HCT116 (cell line): Measurements from ENCODE around the gene PPP1CB. TPM values are rescaled to one million over a fixed set of nuclear protein-coding genes. Genes with fewer than 3 reads are reported as not detected.

Experiments used
- ATAC-seq: fragments of 200-7000 bp; cut with Tn5 transposase; 2 replicates; pipeline ENCODE4 v1.9.1; 2020; ENCODE audit warnings: mild to moderate bottlenecking, moderate library complexity
- BruUV-seq: library from RNA; stranded (reverse); fragments of 400-500 nt; replicated peaks from 2 replicates; lab custom pipeline; 2021; lab: Mats Ljungman, UMichigan
- CTCF ChIA-PET: fragments of 300-600 bp; sonication (Branson Sonifier 250); formaldehyde crosslinking; loops from one replicate; lab custom pipeline; 2021; ENCODE audit warnings: antibody characterized with exemption; lab: Charles Lee
- POLR2A ChIA-PET: fragments of 300-600, 350-600 bp; sonication (Branson Sonifier 250); formaldehyde crosslinking; loops from one replicate; lab custom pipeline; 2021; ENCODE audit warnings: antibody characterized with exemption; lab: Charles Lee
- RAD21 ChIA-PET, 2 experiments: fragments of 300-600 bp; sonication (Branson Sonifier 250); formaldehyde crosslinking; loops; one replicate each; lab custom pipeline; 2023; ENCODE audit warnings: low total read pairs in 2 of 2; ENCODE audit not compliant: uncharacterized antibody in 2 of 2, unreplicated experiment in 2 of 2, low non-redundant PET in 1 of 2; lab: Charles Lee
- DNase-seq: peaks from one replicate; pipeline ENCODE4 v3.0.0-alpha.2; 2010; ENCODE audit warnings: low read depth, low spot score
- H2AFZ ChIP-seq: fragments of 200-600 bp; shearing (Covaris generic), sonication (generic); 2 replicates; pipeline ENCODE4 v1.6.1; 2017; ENCODE audit warnings: low read depth, mixed run types, mixed read lengths, antibody characterized with exemption, low read length; ENCODE audit not compliant: poor library complexity, severe bottlenecking
- H3K27ac ChIP-seq: 2 replicates; pipeline ENCODE4 v1.5.1; 2012; ENCODE audit warnings: low read depth, low read length
- H3K27me3 ChIP-seq: fragments of 200-600 bp; sonication (generic); 2 replicates; pipeline ENCODE4 v1.6.1; 2016; ENCODE audit warnings: mixed run types, low read length, mixed read lengths; ENCODE audit not compliant: insufficient read depth
- H3K36me3 ChIP-seq, 2 experiments: fragments of 200-500 bp in 1 of 2; fragments of 200-600 bp in 1 of 2; sonication (Bioruptor generic) in 1 of 2; sonication (generic) in 1 of 2; 2 replicates each; pipeline versions ENCODE4 v1.5.1 to v1.6.1; 2014 to 2016; ENCODE audit warnings: low read length in 2 of 2, inconsistent platforms in 1 of 2, mixed read lengths in 1 of 2, mixed run types in 1 of 2; ENCODE audit not compliant: insufficient read depth in 2 of 2, control insufficient read depth in 1 of 2
- H3K4me1 ChIP-seq, 2 experiments: fragments of 200-600 bp in 1 of 2; sonication (generic) in 1 of 2; 2 replicates each; pipeline versions ENCODE4 v1.5.1 to v1.6.1; 2012 to 2017; ENCODE audit warnings: low read length in 2 of 2, inconsistent platforms in 1 of 2, mild to moderate bottlenecking in 1 of 2, mixed read lengths in 1 of 2, mixed run types in 1 of 2, moderate library complexity in 1 of 2; ENCODE audit not compliant: insufficient read depth in 2 of 2, control insufficient read depth in 1 of 2
- H3K4me2 ChIP-seq: fragments of 200-600 bp; sonication (generic); 2 replicates; pipeline ENCODE4 v1.6.1; 2017; ENCODE audit warnings: mixed run types, low read length, mixed read lengths
- H3K4me3 ChIP-seq, 2 experiments: fragments of 200-600 bp in 1 of 2; sonication (generic) in 1 of 2; replicated peaks in 1 of 2; 2 replicates each; pipeline ENCODE4 v1.5.1; 2011 to 2016; ENCODE audit warnings: low read length in 2 of 2, control low read depth in 1 of 2, low read depth in 1 of 2, mild to moderate bottlenecking in 1 of 2, mixed read lengths in 1 of 2, mixed run types in 1 of 2
- H3K79me2 ChIP-seq: fragments of 200-600 bp; sonication (generic); 2 replicates; pipeline ENCODE4 v1.6.1; 2017; ENCODE audit warnings: mild to moderate bottlenecking, mixed run types, low read length, moderate library complexity, mixed read lengths; ENCODE audit not compliant: insufficient read depth
- H3K9ac ChIP-seq: fragments of 200-600 bp; sonication (generic); 2 replicates; pipeline ENCODE4 v1.6.1; 2016; ENCODE audit warnings: low read length, mixed read lengths
- H3K9me2 ChIP-seq: fragments of 200-600 bp; sonication (generic), shearing (Covaris generic); 2 replicates; pipeline ENCODE4 v1.6.1; 2017; ENCODE audit warnings: mixed run types, mild to moderate bottlenecking, moderate library complexity; ENCODE audit not compliant: insufficient read depth
- H3K9me3 ChIP-seq, 2 experiments: fragments of 200-500 bp in 1 of 2; fragments of 200-600 bp in 1 of 2; sonication (Bioruptor generic) in 1 of 2; sonication (generic) in 1 of 2; 2 replicates each; pipeline ENCODE4 v1.6.1; 2014 to 2017; ENCODE audit warnings: low read length in 2 of 2, mixed read lengths in 2 of 2, inconsistent platforms in 1 of 2, low read depth in 1 of 2, mild to moderate bottlenecking in 1 of 2, mixed run types in 1 of 2, moderate library complexity in 1 of 2; ENCODE audit not compliant: control insufficient read depth in 1 of 2, insufficient read depth in 1 of 2
- H4K20me1 ChIP-seq: fragments of 200-600 bp; sonication (generic), shearing (Covaris generic); 2 replicates; pipeline ENCODE4 v1.6.1; 2017; ENCODE audit warnings: mixed run types, mild to moderate bottlenecking, moderate library complexity; ENCODE audit not compliant: insufficient read depth
- CEBPB ChIP-seq: IDR thresholded peaks from 2 replicates; pipeline ENCODE4 v1.6.1; 2012; ENCODE audit warnings: low read depth
- ELF1 ChIP-seq: IDR thresholded peaks from 2 replicates; pipeline ENCODE4 v1.6.1; 2012; ENCODE audit warnings: low read depth, borderline replicate concordance
- FOSL1 ChIP-seq: IDR thresholded peaks from 2 replicates; pipeline ENCODE4 v1.6.1; 2012; ENCODE audit warnings: low read depth
- RAD21 ChIP-seq: IDR thresholded peaks from 2 replicates; pipeline ENCODE4 v1.6.1; 2012; ENCODE audit warnings: low read depth, mild to moderate bottlenecking
- SIN3A ChIP-seq: IDR thresholded peaks from 2 replicates; pipeline ENCODE4 v1.6.1; 2012; ENCODE audit warnings: low read depth
- SP1 ChIP-seq: IDR thresholded peaks from 2 replicates; pipeline ENCODE4 v1.6.1; 2012; ENCODE audit warnings: low read depth
- TCF7L2 ChIP-seq: IDR thresholded peaks from 2 replicates; pipeline ENCODE4 v1.7.0; 2011; ENCODE audit warnings: borderline replicate concordance, inconsistent platforms; ENCODE audit not compliant: insufficient read depth, insufficient read length; ENCODE audit errors: extremely low read depth
- YY1 ChIP-seq: IDR thresholded peaks from 2 replicates; pipeline ENCODE4 v1.6.1; 2011; ENCODE audit warnings: low read length, low read depth, moderate library complexity, mild to moderate bottlenecking; ENCODE audit not compliant: insufficient replicate concordance; ENCODE audit errors: extremely low read depth
- ZBTB33 ChIP-seq: IDR thresholded peaks from 2 replicates; pipeline ENCODE4 v1.6.1; 2011; ENCODE audit warnings: mild to moderate bottlenecking, low read length, moderate library complexity; ENCODE audit not compliant: insufficient replicate concordance; ENCODE audit errors: extremely low read depth
- intact Hi-C: fragments of 100-400 bp; cut with micrococcal nuclease; formaldehyde crosslinking; loops from 2 replicates; pipeline ENCODE4 v1.10.0; 2022
- total RNA-seq: library from RNA; stranded (reverse); gene quantifications from one replicate; pipeline ENCODE4 v1.2.1, GENCODE V29; 2021; ENCODE audit not compliant: unreplicated experiment
- TF ChIP-seq, protein P1 (sequence below): IDR thresholded peaks from 2 replicates; pipeline ENCODE4 v1.6.1; 2012

The PPP1CB gene
- total RNA-seq, 1 experiment from 2014 or later, result 174 TPM

DNA sequence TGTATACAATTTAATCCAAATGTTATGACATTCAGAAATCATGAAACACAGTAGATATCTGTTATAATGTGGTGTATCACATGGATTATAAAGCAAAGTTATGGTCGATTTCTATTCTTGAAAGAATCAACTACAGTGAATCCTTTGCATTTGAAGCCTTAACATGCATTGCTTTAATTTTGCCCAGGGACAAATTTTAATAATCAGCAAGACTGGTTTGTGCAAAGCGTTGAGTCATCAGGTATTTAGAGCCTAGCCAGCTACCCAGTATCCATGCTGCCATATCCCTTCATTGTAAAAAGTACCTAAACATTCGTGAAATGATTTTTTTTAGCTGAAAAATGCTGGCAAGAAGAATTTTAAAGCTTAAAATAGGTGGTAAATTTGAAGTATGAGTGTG lies 50.1 kb downstream of the PPP1CB start:
- Histone ChIP-seq H3K4me3 (no peak overlapping the region), H3K79me2 (peaks cover 29% of the 10 kb centered on the region), H2AFZ (no peak overlapping the region), H3K9ac (no peak overlapping the region), H4K20me1 (0 out of 2 replicates have a peak, but pooled peaks cover 12% of the 10 kb centered on the region), H3K36me3 (peaks cover 9 to 24% of the 10 kb centered on the region in 2 experiments; a peak in 3 of 4 replicates), H3K9me3 (no peaks in the 10 kb centered on the region), H3K27ac (no peak overlapping the region)
- ATAC-seq, result no peak
- TF ChIP-seq FOSL1, result no peak
- no peak for TF ChIP-seq SP1
- no peak for TF ChIP-seq RAD21
- no peak for TF ChIP-seq TCF7L2
- TF ChIP-seq ELF1, result no peak
- no peak for TF ChIP-seq CEBPB
- TF ChIP-seq SIN3A, result no peak
- TF ChIP-seq, protein P1, sequence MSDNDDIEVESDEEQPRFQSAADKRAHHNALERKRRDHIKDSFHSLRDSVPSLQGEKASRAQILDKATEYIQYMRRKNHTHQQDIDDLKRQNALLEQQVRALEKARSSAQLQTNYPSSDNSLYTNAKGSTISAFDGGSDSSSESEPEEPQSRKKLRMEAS, result no peak
- TF ChIP-seq YY1, result no peak
- TF ChIP-seq ZBTB33, result no peak
- TF ChIP-seq, all 23 proteins: peak for 0
- intact Hi-C loops, result no loop called here
- Histone ChIP-seq H3K4me2 (no peak overlapping the region), H3K4me1 (no peaks in the 10 kb centered on the region), H3K9me2 (no peaks in the 10 kb centered on the region), H3K27me3 (no peaks in the 10 kb centered on the region)
- no TSS peak for BruUV-seq
- ChIA-PET RAD21 (no interaction called here), POLR2A (no interaction called here), CTCF (no interaction called here)
- no peak for DNase-seq
